GM06990 (cell line): ENCODE measurements around the gene RPL38.
"Not testable (repeated sequence)": the region's sequence is repeated elsewhere in the genome, so short reads cannot be mapped to it uniquely, and the experiment has no call there.

Experiments
- DNase-seq: peaks from one replicate; pipeline ENCODE4 v3.0.0-alpha.2; 2011; ENCODE audit not compliant: insufficient read length; ENCODE audit errors: extremely low read depth
- H3K27me3 ChIP-seq: replicated peaks from 2 replicates; pipeline ENCODE4 v1.6.0; 2011; ENCODE audit warnings: low read length; ENCODE audit not compliant: control insufficient read depth, insufficient read depth
- H3K36me3 ChIP-seq: 2 replicates; pipeline ENCODE4 v1.5.1; 2011; ENCODE audit warnings: low read length; ENCODE audit not compliant: control insufficient read depth, insufficient read depth
- H3K4me3 ChIP-seq: replicated peaks from 2 replicates; pipeline ENCODE4 v1.5.1; 2011; ENCODE audit warnings: low read depth, mild to moderate bottlenecking, control low read depth, low read length
- TF ChIP-seq, protein P1 (sequence below): IDR thresholded peaks from 2 replicates; pipeline ENCODE4 v1.5.1; 2011; ENCODE audit warnings: low read length, control low read depth, mild to moderate bottlenecking, inconsistent platforms; ENCODE audit not compliant: insufficient read depth, poor library complexity, severe bottlenecking

Gene RPL38

DNA sequence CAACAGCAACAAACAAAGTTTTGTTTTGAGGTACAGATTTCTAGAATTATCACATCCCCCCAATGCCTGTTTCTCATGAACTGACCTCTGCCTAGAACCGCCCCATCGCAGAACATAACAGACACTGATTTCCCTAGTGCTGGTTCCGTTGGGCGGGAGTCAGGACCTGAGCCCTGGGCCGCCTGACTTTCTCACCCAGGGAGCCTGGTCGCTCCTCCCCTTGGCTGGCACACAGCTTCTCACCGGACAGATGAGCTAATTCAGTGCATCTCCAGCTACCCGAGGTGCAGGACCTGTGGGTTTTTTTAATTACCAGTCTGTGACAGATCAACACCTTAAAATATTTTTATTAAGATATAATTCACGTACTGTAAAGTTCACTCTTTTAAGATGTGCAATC is 20.1 kb upstream of the RPL38 start:
- TF ChIP-seq, protein P1, sequence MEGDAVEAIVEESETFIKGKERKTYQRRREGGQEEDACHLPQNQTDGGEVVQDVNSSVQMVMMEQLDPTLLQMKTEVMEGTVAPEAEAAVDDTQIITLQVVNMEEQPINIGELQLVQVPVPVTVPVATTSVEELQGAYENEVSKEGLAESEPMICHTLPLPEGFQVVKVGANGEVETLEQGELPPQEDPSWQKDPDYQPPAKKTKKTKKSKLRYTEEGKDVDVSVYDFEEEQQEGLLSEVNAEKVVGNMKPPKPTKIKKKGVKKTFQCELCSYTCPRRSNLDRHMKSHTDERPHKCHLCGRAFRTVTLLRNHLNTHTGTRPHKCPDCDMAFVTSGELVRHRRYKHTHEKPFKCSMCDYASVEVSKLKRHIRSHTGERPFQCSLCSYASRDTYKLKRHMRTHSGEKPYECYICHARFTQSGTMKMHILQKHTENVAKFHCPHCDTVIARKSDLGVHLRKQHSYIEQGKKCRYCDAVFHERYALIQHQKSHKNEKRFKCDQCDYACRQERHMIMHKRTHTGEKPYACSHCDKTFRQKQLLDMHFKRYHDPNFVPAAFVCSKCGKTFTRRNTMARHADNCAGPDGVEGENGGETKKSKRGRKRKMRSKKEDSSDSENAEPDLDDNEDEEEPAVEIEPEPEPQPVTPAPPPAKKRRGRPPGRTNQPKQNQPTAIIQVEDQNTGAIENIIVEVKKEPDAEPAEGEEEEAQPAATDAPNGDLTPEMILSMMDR, result no peak
- Histone ChIP-seq H3K27me3 (no peaks in the 10 kb centered on the region; the same call in 1 of the 2 replicates), H3K4me3 (no peak overlapping the region), H3K36me3 (no peaks in the 10 kb centered on the region)
- no peak for DNase-seq

DNA sequence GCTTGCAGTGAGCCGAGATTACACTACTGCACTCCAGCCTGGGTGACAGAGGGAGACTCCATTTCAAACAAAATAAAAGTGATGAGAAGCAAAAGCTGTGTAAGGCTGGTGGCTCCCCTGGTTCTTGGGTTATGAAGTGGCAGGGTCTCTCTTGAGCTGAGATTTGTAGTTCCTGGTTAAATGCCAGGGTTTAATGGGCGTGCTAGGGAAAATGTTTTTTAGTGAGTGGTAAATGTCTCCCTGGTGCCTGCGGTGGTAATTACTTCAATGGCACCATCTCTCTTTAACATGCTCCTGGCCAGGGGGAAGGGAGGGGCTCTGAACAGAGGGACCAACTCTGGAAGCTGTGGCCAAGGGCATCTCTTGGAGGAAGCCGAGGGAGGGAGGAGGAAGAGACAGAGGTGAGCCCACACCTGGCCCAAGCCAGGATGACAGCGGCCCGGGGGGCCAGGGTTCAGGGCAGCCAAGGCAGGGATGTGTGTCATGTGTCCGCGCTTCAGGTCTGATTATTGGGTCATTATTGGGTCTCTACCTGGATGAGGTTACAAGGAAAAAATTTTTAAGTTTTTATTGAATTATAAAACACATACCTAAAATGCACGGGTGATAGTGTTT is 17.8 kb upstream of the RPL38 start:
- no peak for DNase-seq
- TF ChIP-seq, protein P1, result no peak
- H3K4me3 ChIP-seq, result no peak overlapping the region
- no peaks in the 10 kb centered on the region; the same call in 1 of the 2 replicates for H3K27me3 ChIP-seq
- H3K36me3 ChIP-seq, result no peaks in the 10 kb centered on the region

DNA sequence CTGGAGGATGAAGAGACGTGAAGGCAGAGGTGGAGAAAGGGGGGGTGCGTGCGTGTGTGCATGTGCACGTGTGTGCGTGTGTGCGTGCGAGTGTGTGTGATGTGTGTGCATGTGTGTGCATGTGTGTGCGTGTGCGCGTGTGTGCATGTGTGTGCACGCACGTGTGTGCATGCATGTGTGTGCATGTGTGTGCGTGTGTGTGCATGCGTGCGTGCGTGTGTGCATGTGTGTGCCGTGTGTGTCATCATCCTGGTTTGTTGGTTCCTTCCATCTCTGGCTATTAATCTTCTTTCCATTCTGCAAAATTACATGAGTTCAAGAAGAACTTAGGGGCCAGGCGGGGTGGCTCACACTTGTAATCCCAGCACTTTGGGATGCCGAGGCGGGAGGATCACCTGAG is 17.0 kb upstream of the RPL38 start:
- no peaks in the 10 kb centered on the region; the same call in 1 of the 2 replicates for H3K27me3 ChIP-seq
- DNase-seq, result no peak
- TF ChIP-seq, protein P1, result no peak
- no peak overlapping the region for H3K4me3 ChIP-seq
- H3K36me3 ChIP-seq, result no peaks in the 10 kb centered on the region

DNA sequence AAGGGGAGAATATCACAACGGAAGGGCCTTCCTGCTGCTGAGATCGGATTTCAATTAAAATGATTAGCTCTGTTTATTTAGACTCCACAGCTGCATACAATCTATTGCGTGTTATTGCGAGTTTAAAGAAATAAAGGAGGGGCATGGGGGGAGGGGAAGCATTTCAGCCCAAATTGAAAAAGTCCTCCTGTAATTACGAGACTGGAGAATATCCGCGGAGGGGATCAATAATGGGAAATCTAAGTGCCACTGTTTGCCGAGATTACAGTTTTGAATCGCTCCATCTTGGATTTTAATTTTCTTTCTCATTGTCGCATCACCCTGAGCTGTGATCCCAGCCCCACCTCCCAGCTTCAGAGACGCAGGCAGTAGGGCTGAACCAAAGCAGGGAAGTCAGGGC is 15.7 kb upstream of the RPL38 start:
- DNase-seq, result no peak
- Histone ChIP-seq H3K27me3 (no peaks in the 10 kb centered on the region; the same call in 1 of the 2 replicates), H3K4me3 (no peak overlapping the region), H3K36me3 (no peaks in the 10 kb centered on the region)
- TF ChIP-seq, protein P1, result no peak

DNA sequence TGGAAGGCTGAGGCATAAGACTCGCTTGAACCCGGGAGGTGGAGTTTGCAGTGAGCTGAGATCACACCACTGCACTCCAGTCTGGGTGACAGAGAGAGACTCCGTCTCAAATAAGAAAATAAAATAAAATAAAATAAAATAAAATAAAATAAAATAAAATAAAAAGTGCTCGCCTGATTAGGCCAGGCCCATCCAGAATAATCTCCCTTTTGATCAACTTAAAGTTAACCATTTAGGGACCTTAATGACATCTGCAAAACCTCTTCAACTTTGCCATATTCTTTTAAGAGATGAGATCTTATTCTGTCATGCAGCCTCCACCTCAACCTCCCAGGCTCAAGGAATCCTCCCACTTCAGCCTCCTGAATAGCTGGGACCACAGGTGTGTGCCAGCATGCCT is 14.8 kb upstream of the RPL38 start:
- DNase-seq, H3K36me3 ChIP-seq, H3K4me3 ChIP-seq, H3K27me3 ChIP-seq: not testable (repeated sequence)

DNA sequence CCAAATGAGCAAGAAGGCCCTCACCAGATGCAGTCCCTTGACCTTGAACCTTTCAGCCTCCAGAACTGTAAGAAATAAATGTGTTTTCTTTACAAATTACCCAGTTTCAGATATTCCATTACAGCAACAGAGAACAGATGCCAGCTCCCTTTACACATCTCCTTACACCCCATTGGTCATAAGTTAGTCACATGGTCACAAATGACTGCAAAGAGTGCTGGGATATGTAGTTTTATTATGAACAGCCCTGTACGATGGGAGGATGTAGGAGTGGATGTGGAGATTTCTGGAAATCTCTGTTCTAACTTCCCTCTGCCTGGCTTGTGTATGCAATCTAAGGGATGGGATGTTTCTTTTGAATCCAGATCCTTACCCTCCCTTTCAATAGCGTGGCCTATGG is 13.3 kb upstream of the RPL38 start:
- Histone ChIP-seq H3K36me3 (no peaks in the 10 kb centered on the region), H3K4me3 (no peak overlapping the region), H3K27me3 (no peaks in the 10 kb centered on the region; the same call in 1 of the 2 replicates)
- TF ChIP-seq, protein P1, result no peak
- no peak for DNase-seq
